ACC112 (cell line): ENCODE measurements around the gene BTRC.
"Not testable (repeated sequence)": the region's sequence is repeated elsewhere in the genome, so short reads cannot be mapped to it uniquely, and the experiment has no call there.

Experiments used
- H2AFZ ChIP-seq: fragments of 200-600 bp; sonication (generic); one replicate; pipeline ENCODE4 v1.6.0; 2017; ENCODE audit warnings: antibody characterized with exemption, low read length; ENCODE audit not compliant: unreplicated experiment
- H3K27ac ChIP-seq: fragments of 200-600 bp; sonication (generic); 2 replicates; pipeline ENCODE4 v1.5.1; 2014; ENCODE audit warnings: low read depth, mild to moderate bottlenecking, antibody characterized with exemption, low read length, moderate library complexity
- H3K27me3 ChIP-seq: fragments of 200-600 bp; sonication (generic); 2 replicates; pipeline ENCODE4 v1.6.1; 2014; ENCODE audit warnings: mild to moderate bottlenecking, antibody characterized with exemption, low read length, moderate library complexity, mixed read lengths; ENCODE audit not compliant: insufficient read depth
- H3K36me3 ChIP-seq: fragments of 200-600 bp; sonication (generic); 2 replicates; pipeline ENCODE4 v1.6.1; 2016; ENCODE audit warnings: mild to moderate bottlenecking, antibody characterized with exemption, low read length, moderate library complexity, mixed read lengths; ENCODE audit not compliant: insufficient read depth
- H3K4me1 ChIP-seq: fragments of 200-600 bp; sonication (generic); one replicate; pipeline ENCODE4 v1.6.1; 2016; ENCODE audit warnings: low read length, mixed read lengths; ENCODE audit not compliant: insufficient read depth, unreplicated experiment, control insufficient read depth
- H3K4me3 ChIP-seq: fragments of 200-600 bp; sonication (generic); 2 replicates; pipeline ENCODE4 v1.5.1; 2014; ENCODE audit warnings: mild to moderate bottlenecking, low read depth, low read length
- H3K79me2 ChIP-seq: fragments of 200-600 bp; sonication (generic); one replicate; pipeline ENCODE4 v1.6.0; 2016; ENCODE audit warnings: low read length; ENCODE audit not compliant: control insufficient read depth, unreplicated experiment, insufficient read depth

BTRC gene

GRCh38 chr10:101323495-101323894 is 30.5 kb upstream of the BTRC start:
- Histone ChIP-seq H3K79me2 (no peaks in the 10 kb centered on the region), H2AFZ (no peak overlapping the region), H3K4me1 (no peaks in the 10 kb centered on the region), H3K27me3 (peaks cover 61% of the 10 kb centered on the region), H3K4me3 (no peak overlapping the region), H3K36me3 (no peaks in the 10 kb centered on the region), H3K27ac (no peak overlapping the region)

- not testable (repeated sequence) for H3K4me3 ChIP-seq, H3K79me2 ChIP-seq, H2AFZ ChIP-seq, H3K4me1 ChIP-seq, H3K27ac ChIP-seq, H3K36me3 ChIP-seq
- peaks cover 91% of the 10 kb centered on the region for H3K27me3 ChIP-seq
These were observed 26.5 kb upstream of the BTRC start for GRCh38 chr10:101327454-101327853.

GRCh38 chr10:101329341-101330032 is 24.5 kb upstream of the BTRC start:
- Histone ChIP-seq H3K4me1 (no peaks in the 10 kb centered on the region), H3K27me3 (peaks cover 82% of the 10 kb centered on the region), H2AFZ (no peak overlapping the region), H3K36me3 (no peaks in the 10 kb centered on the region), H3K4me3 (no peak overlapping the region), H3K27ac (no peak overlapping the region), H3K79me2 (no peaks in the 10 kb centered on the region)

GRCh38 chr10:101330231-101330630 is 23.7 kb upstream of the BTRC start:
- Histone ChIP-seq H3K36me3 (no peaks in the 10 kb centered on the region), H3K27me3 (peaks cover 78% of the 10 kb centered on the region), H3K79me2 (no peaks in the 10 kb centered on the region), H2AFZ (no peak overlapping the region), H3K4me3 (no peak overlapping the region), H3K4me1 (no peaks in the 10 kb centered on the region), H3K27ac (no peak overlapping the region)

- no peaks in the 10 kb centered on the region for H3K4me1 ChIP-seq
- no peak overlapping the region for H2AFZ ChIP-seq
- H3K27ac ChIP-seq: no peak overlapping the region
- no peak overlapping the region for H3K4me3 ChIP-seq
- no peaks in the 10 kb centered on the region for H3K79me2 ChIP-seq
- H3K27me3 ChIP-seq: peaks cover 77% of the 10 kb centered on the region
- no peaks in the 10 kb centered on the region for H3K36me3 ChIP-seq
These were observed 23.2 kb upstream of the BTRC start for GRCh38 chr10:101330631-101331225.

- Histone ChIP-seq H3K27ac (no peak overlapping the region), H3K79me2 (no peaks in the 10 kb centered on the region), H3K4me3 (no peak overlapping the region), H3K27me3 (peaks cover 67% of the 10 kb centered on the region), H3K36me3 (no peaks in the 10 kb centered on the region), H2AFZ (no peak overlapping the region), H3K4me1 (no peaks in the 10 kb centered on the region)
These were observed 22.0 kb upstream of the BTRC start for GRCh38 chr10:101331956-101332355.

- not testable (repeated sequence) for H3K27ac ChIP-seq, H3K36me3 ChIP-seq, H3K4me3 ChIP-seq, H3K79me2 ChIP-seq, H2AFZ ChIP-seq, H3K4me1 ChIP-seq
- H3K27me3 ChIP-seq: peaks cover 49% of the 10 kb centered on the region
These were observed 19.7 kb upstream of the BTRC start for GRCh38 chr10:101334259-101334658.

- H3K36me3 ChIP-seq: no peaks in the 10 kb centered on the region
- no peak overlapping the region for H2AFZ ChIP-seq
- H3K4me1 ChIP-seq: no peaks in the 10 kb centered on the region
- H3K27ac ChIP-seq: no peak overlapping the region
- H3K4me3 ChIP-seq: no peak overlapping the region
- H3K27me3 ChIP-seq: peaks cover 31% of the 10 kb centered on the region
- no peaks in the 10 kb centered on the region for H3K79me2 ChIP-seq
These were observed 17.6 kb upstream of the BTRC start for GRCh38 chr10:101336382-101336781.

GRCh38 chr10:101337836-101338235 is 16.1 kb upstream of the BTRC start:
- H3K27me3 ChIP-seq: peaks cover 28% of the 10 kb centered on the region; the same call in 1 of the 2 replicates
- H3K79me2 ChIP-seq: no peaks in the 10 kb centered on the region
- no peak overlapping the region for H3K4me3 ChIP-seq
- H3K4me1 ChIP-seq: no peaks in the 10 kb centered on the region
- no peaks in the 10 kb centered on the region for H3K36me3 ChIP-seq
- no peak overlapping the region for H3K27ac ChIP-seq
- no peak overlapping the region for H2AFZ ChIP-seq

- no peak overlapping the region for H3K27ac ChIP-seq
- no peaks in the 10 kb centered on the region for H3K79me2 ChIP-seq
- no peak overlapping the region for H2AFZ ChIP-seq
- no peaks in the 10 kb centered on the region for H3K36me3 ChIP-seq
- no peak overlapping the region for H3K4me3 ChIP-seq
- H3K4me1 ChIP-seq: no peaks in the 10 kb centered on the region
- peaks cover 14% of the 10 kb centered on the region; the same call in 1 of the 2 replicates for H3K27me3 ChIP-seq
These were observed 12.5 kb upstream of the BTRC start for GRCh38 chr10:101341438-101341837.

GRCh38 chr10:101346177-101346576 is 7.8 kb upstream of the BTRC start:
- no peaks in the 10 kb centered on the region for H3K4me1 ChIP-seq
- H3K4me3 ChIP-seq: no peak overlapping the region
- H3K79me2 ChIP-seq: no peaks in the 10 kb centered on the region
- no peak overlapping the region for H3K27ac ChIP-seq
- no peaks in the 10 kb centered on the region for H3K36me3 ChIP-seq
- no peak overlapping the region for H2AFZ ChIP-seq
- H3K27me3 ChIP-seq: peaks cover 22% of the 10 kb centered on the region
